Inferior parietal cortex (tissue), 1 donor: ENCODE measurements around the gene KLHL1.

Source experiments
- DNase-seq: peaks from one replicate; pipeline ENCODE4 v3.0.0-alpha.2; 2016; ENCODE audit errors: extremely low spot score

The KLHL1 gene

GRCh38 chr13:69683921-69684686 lies 424.1 kb downstream of the KLHL1 start:
- no peak for DNase-seq

- DNase-seq: no peak
Observed at GRCh38 chr13:69681722-69682121, 426.5 kb downstream of the KLHL1 start.

GRCh38 chr13:69677343-69677742 lies 430.9 kb downstream of the KLHL1 start:
- no peak for DNase-seq

GRCh38 chr13:69676286-69676685 lies 432.0 kb downstream of the KLHL1 start:
- no peak for DNase-seq

GRCh38 chr13:69660155-69660554 lies 448.1 kb downstream of the KLHL1 start:
- no peak for DNase-seq

GRCh38 chr13:69657676-69658075 lies 450.6 kb downstream of the KLHL1 start:
- no peak for DNase-seq

- no peak for DNase-seq
Observed at GRCh38 chr13:69654392-69654791, 453.9 kb downstream of the KLHL1 start.
